Heart right ventricle (tissue), 16 donors: ENCODE measurements around the gene UQCC2. TPM values are rescaled to one million over a fixed set of nuclear protein-coding genes. Genes with fewer than 3 reads are reported as not detected.

Experiments used
- ATAC-seq, 8 donors: fragments of 200-7000 bp; cut with Tn5 transposase; one replicate each; pipeline ENCODE4 v1.9.1; 2020; ENCODE audit warnings: mild to moderate bottlenecking in 8 of 8, moderate library complexity in 8 of 8, moderate number of reproducible peaks in 1 of 8
- DNase-seq, 2 donors: peaks; one replicate each; pipeline ENCODE4 v3.0.0-alpha.2; 2020
- H3K27ac ChIP-seq, 10 donors: fragments of 200-600 bp; sonication (generic) in 2 of 10; one replicate each; pipeline versions ENCODE4 v1.5.0 to v1.8.0; 2020 to 2022; ENCODE audit warnings: mild to moderate bottlenecking in 3 of 10
- H3K27me3 ChIP-seq, 7 donors: fragments of 200-600 bp; one replicate each; pipeline ENCODE4 v1.8.0; 2021 to 2022; ENCODE audit warnings: mild to moderate bottlenecking in 2 of 7
- H3K36me3 ChIP-seq, 9 donors: fragments of 200-600 bp; sonication (generic) in 1 of 9; one replicate each; pipeline versions ENCODE4 v1.5.0 to v1.8.0; 2020 to 2022; ENCODE audit warnings: mild to moderate bottlenecking in 2 of 9
- H3K4me1 ChIP-seq, 9 donors: fragments of 200-600 bp; sonication (generic) in 1 of 9; one replicate each; pipeline versions ENCODE4 v1.5.0 to v1.8.0; 2020 to 2022; ENCODE audit warnings: mild to moderate bottlenecking in 4 of 9
- H3K4me3 ChIP-seq, 10 donors: fragments of 200-600 bp; sonication (generic) in 2 of 10; one replicate each; pipeline versions ENCODE4 v1.5.0 to v1.8.0; 2020 to 2022; ENCODE audit warnings: mild to moderate bottlenecking in 7 of 10, moderate library complexity in 2 of 10
- H3K9me3 ChIP-seq, 11 donors: fragments of 200-600 bp in 10 of 11; sonication (generic) in 2 of 11; one replicate each; pipeline versions ENCODE4 v1.5.0 to v1.8.0; 2013 to 2022; ENCODE audit warnings: mild to moderate bottlenecking in 2 of 11, control low read depth in 1 of 11, moderate library complexity in 1 of 11
- WGBS, 2 donors: extraction: QIAGEN DNeasy Blood & Tissue Kit; methylation state at CpG; one replicate each; pipeline ENCODE4 v1.1.7; 2013; ENCODE audit warnings: inconsistent platforms in 1 of 2; 5-methylcytosine and 5-hydroxymethylcytosine counted together
- intact Hi-C, 10 donors: fragments of 100-400 bp; cut with DNase I; formaldehyde crosslinking; loops; one replicate each; pipeline versions ENCODE4 v1.11.1 to v1.14.2; 2022
- long read RNA-seq, 3 donors: library from polyadenylated mRNA; unstranded; transcript quantifications; one replicate each; pipeline ENCODE4 v2.0.0, GENCODE V29; 2020 to 2021
- polyA plus RNA-seq, 2 donors: library from polyadenylated mRNA; stranded (reverse); fragments of 200-250 nt; gene quantifications; one replicate each; pipeline ENCODE4 v1.2.3, GENCODE V29; 2013
- total RNA-seq, 10 donors: library from RNA; stranded (reverse); fragmentation: NEBNext Ultra II Directional in 3 of 10; extraction: Animal tissue kit (Norgen Biotek cat#: 25700) in 3 of 10; gene quantifications; one replicate each; pipeline versions ENCODE4 v1.2.1 to v1.2.4, GENCODE V29; 2021 to 2023
- TF ChIP-seq, protein P1 (sequence below), 9 donors: fragments of 200-600 bp; sonication (generic) in 2 of 9; IDR thresholded peaks; one replicate each; pipeline versions ENCODE4 v1.5.0 to v1.8.0; 2021 to 2022; ENCODE audit warnings: antibody characterized with exemption in 9 of 9, mild to moderate bottlenecking in 5 of 9, moderate library complexity in 1 of 9
- donor health status: Arrhythmogenic right ventricular cardiomyopathy.
- donor health status: ischemic (EF 13 %, LVEDD 7.1; RV severe dilation, severe dysfunction).
- donor health status: healthy with polysubstance abuse.
- donor health status: DM: no; HTN: yes; CAD: no.
- donor health status: DM: no; HTN: no; CAD: no.
- donor health status: ischemic (EF 25% LVEDD 6.9; RV normal size, moderate dysfunction).
- donor health status: ischemic (EF 25% LVEDD 5.7; RV mildly dilated, moderate dysfunction).
- donor health status: healthy.
- donor health status: DM: yes; HTN: yes; CAD: no.
- donor health status: Ischemic cardiomyopathy.
- donor health status: ischemic (EF 35%, LVEDD 5.7; RV mildly dilated, moderate dysfunction).
- donor health status: nonischemic (EF 11% LVEDD 7.7; RV severe dilation, severe dysfunction).
- donor health status: DM: yes; HTN: yes; CAD: no.
- donor health status: PGD.
- donor health status: ischemic (EF 29% LVEDD 5.4; RV normal size, mild dysfunction).
- donor health status: nonischemic (EF 23%, LVEDD 6.1; RV moderate dilation, normal function).

The UQCC2 gene
- total RNA-seq (100 to 1,000 TPM; 222 to 328 (median 245) TPM), polyA plus RNA-seq (100 to 1,000 TPM; 200 to 598 TPM)
- long read RNA-seq, donor 1, full-length matches to known transcripts: 128 of 137 reads
- long read RNA-seq, donor 1, partial matches to known transcripts: 6 of 137 reads
- long read RNA-seq, donor 1, other reads (novel, unspliced or antisense): 3 of 137 reads
- long read RNA-seq, donor 2, full-length matches to known transcripts: 207 of 220 reads
- long read RNA-seq, donor 2, partial matches to known transcripts: 8 of 220 reads
- long read RNA-seq, donor 2, other reads (novel, unspliced or antisense): 5 of 220 reads
- long read RNA-seq, donor 3, full-length matches to known transcripts: 31 of 35 reads
- long read RNA-seq, donor 3, partial matches to known transcripts: 0 of 35 reads
- long read RNA-seq, donor 3, other reads (novel, unspliced or antisense): 4 of 35 reads

DNA sequence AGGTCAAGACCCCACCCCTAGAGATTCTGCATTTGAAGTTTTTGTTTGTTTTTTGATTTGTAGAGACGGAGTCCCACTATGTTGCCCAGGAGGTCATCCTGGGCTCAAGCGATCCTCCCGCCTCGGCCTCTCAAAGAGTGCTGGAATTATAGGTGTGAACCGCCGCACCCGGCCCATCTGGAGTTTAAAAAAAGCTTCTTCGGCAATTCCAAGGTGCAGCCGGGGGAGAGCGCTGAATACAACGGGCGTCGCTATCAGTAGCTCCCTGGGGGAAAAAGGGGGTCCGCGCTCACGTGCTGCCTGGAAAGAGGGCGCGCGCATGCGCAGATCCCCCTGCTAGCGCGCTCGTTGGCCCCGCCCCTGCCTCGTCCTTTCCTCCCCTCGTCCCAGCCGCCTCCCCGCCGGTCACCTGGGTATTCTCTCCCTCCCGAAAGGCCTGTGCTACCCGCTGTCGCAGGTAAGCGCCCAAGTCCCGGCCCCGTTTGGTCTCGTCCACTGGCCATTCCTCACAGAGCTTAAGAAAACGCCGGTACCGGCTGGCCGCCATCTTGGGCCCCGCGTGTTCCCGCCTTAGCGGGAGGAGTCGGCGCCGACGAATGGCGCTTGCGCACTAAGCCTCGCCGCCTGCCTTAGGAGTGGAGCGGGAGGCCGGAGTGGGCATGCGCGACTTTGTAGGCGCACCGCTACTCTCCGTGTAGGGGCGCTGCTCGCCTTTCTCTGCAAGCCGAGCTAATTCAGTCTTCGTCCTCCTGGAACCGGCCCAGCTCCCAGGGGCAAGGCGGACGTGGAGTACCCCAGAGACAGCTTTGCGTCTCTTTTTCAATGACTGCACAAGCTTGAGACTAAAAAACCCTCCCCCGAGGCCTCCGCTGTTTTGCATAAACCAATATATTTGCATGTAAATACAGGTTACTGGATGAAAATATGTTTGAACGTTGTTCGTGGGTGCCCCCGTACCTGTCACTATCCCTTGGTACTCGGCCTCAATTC lies at the start of gene UQCC2:
Gene UQCC2 (minus strand): TSS at position 561 of the 990 bp plus-strand sequence. CDS start 14 bp downstream, at position 547.
- Histone ChIP-seq H3K27me3 (no peaks in the 10 kb centered on the region), H3K4me1 (peaks cover 6 to 48% (median 33%) of the 10 kb centered on the region in 9 donors), H3K9me3 (no peaks in the 10 kb centered on the region), H3K27ac (peak within 1 kb of the TSS; percentile 46 to 96 (median 94)), H3K4me3 (peak within 1 kb of the TSS; percentile 41 to 86 (median 71)), H3K36me3 (peaks cover 0 to 30% (median 0%) of the 10 kb centered on the region in 9 donors)
- 2% methylated on average over 72 to 73 of the region's 73 CpGs for WGBS, 2 donors
- peak; percentile 93 to 99 (median 98) for ATAC-seq
- TF ChIP-seq, protein P1, sequence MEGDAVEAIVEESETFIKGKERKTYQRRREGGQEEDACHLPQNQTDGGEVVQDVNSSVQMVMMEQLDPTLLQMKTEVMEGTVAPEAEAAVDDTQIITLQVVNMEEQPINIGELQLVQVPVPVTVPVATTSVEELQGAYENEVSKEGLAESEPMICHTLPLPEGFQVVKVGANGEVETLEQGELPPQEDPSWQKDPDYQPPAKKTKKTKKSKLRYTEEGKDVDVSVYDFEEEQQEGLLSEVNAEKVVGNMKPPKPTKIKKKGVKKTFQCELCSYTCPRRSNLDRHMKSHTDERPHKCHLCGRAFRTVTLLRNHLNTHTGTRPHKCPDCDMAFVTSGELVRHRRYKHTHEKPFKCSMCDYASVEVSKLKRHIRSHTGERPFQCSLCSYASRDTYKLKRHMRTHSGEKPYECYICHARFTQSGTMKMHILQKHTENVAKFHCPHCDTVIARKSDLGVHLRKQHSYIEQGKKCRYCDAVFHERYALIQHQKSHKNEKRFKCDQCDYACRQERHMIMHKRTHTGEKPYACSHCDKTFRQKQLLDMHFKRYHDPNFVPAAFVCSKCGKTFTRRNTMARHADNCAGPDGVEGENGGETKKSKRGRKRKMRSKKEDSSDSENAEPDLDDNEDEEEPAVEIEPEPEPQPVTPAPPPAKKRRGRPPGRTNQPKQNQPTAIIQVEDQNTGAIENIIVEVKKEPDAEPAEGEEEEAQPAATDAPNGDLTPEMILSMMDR (IDR thresholded peaks at IDR 0.05): peak; percentile 44 to 95 (median 69)
- DNase-seq: peak; percentile 97 to 99
- intact Hi-C loops: loop anchor here in 6 of 10 donors (1.0 to 5.0 kb wide), 5 partner anchors 33 to 51 kb away; no protein-coding TSS in a partner anchor

DNA sequence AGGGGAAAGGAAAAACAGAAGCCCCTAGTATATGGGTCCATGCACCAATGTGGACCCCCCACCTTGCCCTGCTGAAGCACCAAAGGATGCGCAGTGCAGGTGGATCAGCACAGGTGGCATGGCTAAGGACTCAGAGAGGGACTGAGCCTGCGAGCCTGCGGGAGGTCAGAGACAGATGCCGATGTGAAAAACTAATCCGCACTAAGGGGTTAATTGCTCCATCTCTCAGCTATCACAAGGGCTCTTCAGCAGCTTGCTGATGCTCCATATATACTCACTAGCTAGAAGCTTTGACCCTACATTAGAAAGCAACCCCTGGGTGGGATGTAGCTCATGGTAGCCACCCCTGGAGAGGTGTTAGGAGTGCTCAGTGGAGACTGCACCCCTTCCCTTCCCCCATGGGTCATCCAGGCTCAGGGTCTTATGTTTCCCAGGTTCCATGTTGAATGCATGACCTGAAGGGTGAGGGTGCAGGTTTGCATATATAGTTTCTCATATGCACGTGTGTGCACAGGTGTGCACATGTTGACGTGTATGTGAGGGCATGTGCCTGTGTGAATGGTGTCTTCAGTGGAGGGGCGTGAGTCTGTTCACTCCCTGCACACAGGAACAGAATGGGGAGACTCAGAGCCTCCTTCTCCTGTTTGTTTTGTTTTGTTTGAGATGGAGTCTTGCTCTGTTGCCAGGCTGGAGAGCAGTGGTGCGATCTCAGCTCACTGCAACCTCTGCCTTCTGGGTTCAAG lies 48.6 kb upstream of the UQCC2 start:
- no peak for DNase-seq
- WGBS, 2 donors: 83 to 84% methylated on average over 9 of the region's 9 CpGs
- ATAC-seq: no peak
- intact Hi-C loops: loop anchor here in 9 of 10 donors (5.0 to 10.0 kb wide), 6 partner anchors 38 to 175 kb away; partner anchors contain the start of genes UQCC2 (in 4 of the 9) and BAK1 (in 2 of the 9)
- no peak overlapping the region for H3K27ac ChIP-seq
- TF ChIP-seq, protein P1 (IDR thresholded peaks at IDR 0.05): no peak
- H3K36me3 ChIP-seq: no peaks in the 10 kb centered on the region
- H3K27me3 ChIP-seq: no peaks in the 10 kb centered on the region
- no peak overlapping the region for H3K4me3 ChIP-seq
- H3K9me3 ChIP-seq: no peaks in the 10 kb centered on the region
- H3K4me1 ChIP-seq: peaks cover 2 to 30% (median 19%) of the 10 kb centered on the region in 9 donors

DNA sequence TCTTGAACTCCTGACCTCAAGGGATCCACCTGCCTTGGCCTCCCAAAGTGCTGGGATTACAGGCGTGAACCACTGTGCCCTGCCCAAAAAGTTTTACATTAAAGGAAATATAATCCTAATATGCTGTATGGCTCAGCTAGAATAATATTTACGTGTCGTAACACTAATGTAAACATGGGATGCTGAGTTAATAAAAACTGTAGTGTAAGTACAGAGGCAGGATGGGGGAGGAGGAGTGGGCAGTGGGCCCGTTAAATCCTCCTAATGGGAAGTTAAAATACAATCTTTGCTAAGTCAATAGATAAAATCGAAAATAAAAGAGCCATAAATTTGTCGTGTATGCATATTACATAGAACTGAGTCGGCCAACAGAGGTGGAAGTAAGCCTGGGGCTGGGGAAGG lies 47.3 kb upstream of the UQCC2 start:
- Histone ChIP-seq H3K27me3 (no peaks in the 10 kb centered on the region), H3K9me3 (no peaks in the 10 kb centered on the region), H3K36me3 (no peaks in the 10 kb centered on the region), H3K4me3 (no peak overlapping the region), H3K4me1 (peaks cover 2 to 30% (median 19%) of the 10 kb centered on the region in 9 donors), H3K27ac (no peak overlapping the region)
- WGBS, 2 donors: 84 to 89% methylated on average over 7 of the region's 7 CpGs
- TF ChIP-seq, protein P1 (IDR thresholded peaks at IDR 0.05): no peak
- intact Hi-C loops: loop anchor here in 2 of 10 donors (5.0 to 10.0 kb wide), 2 partner anchors 47 to 164 kb away; partner anchors contain the start of gene UQCC2 (in 1 of the 2)
- no peak for DNase-seq
- no peak for ATAC-seq
